ENCODE results near the gene PLEKHG2.

DNA sequence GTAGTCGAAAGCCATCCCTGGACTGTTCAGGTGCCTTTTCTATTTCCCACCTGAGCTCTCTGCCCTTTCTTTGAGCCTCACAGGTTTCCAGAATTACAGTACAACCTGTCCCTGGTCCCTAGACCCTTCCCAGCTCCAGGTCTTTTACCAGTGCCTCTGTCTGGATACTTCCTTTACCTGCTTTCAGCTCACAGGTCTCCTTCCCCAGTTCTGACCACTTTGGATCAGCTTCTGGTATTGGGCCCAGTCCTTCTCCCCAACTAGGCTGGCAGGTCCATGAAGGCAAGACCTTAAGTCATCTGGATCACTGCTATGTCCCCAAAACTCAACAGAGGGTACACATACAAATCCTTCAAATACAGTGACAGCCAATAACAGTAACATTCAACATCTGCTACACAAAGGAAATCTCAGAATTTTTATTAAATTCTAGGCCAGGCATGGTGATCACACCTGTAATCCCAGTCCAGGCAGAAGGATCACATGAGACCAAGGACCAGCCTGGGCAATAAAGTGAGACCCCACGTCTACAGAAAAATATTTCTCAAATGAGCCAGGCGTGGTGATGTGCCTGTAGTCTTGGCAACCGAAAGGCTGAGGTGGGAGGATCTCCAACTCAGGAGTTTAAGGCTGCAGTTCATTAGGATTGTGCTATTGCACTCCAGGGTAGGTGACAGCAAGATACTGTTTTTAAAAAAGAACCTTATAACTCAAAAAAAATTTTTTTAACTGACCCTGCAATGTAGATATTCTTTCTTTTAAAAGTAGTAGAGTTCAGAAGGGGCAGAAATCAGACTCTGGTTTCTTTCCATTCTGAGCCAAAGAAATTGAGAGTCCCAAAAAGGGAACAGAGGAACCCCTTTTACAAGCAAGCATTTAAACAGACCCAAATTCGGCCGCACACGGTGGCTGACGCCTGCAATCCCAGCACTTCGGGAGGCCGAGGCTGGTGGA is 21.9 kb downstream of the PLEKHG2 start:
- TF ChIP-seq EP300 (IDR thresholded peaks at IDR 0.05; ENCODE audit: low read length), result no peak
- no peak for TF ChIP-seq KAT7 (CRISPR knock-in tag; IDR thresholded peaks at IDR 0.05; ENCODE audit: borderline replicate concordance)
- no peak for TF ChIP-seq ZNF124 (CRISPR knock-in tag; IDR thresholded peaks at IDR 0.05)
- TF ChIP-seq, protein P1, sequence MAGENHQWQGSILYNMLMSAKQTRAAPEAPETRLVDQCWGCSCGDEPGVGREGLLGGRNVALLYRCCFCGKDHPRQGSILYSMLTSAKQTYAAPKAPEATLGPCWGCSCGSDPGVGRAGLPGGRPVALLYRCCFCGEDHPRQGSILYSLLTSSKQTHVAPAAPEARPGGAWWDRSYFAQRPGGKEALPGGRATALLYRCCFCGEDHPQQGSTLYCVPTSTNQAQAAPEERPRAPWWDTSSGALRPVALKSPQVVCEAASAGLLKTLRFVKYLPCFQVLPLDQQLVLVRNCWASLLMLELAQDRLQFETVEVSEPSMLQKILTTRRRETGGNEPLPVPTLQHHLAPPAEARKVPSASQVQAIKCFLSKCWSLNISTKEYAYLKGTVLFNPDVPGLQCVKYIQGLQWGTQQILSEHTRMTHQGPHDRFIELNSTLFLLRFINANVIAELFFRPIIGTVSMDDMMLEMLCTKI (IDR thresholded peaks at IDR 0.05; ENCODE audit: partially characterized antibody), result no peak
- no peak for TF ChIP-seq JUN (IDR thresholded peaks at IDR 0.05; ENCODE audit: borderline replicate concordance, low read depth, low read length)
- no peak for TF ChIP-seq JUN (CRISPR knock-in tag; IDR thresholded peaks at IDR 0.05; ENCODE audit: borderline replicate concordance)
- TF ChIP-seq ZZZ3 (IDR thresholded peaks at IDR 0.05), result no peak
- no peak for TF ChIP-seq DPF2 (IDR thresholded peaks at IDR 0.05)
- no peak for TF ChIP-seq CHD4 (IDR thresholded peaks at IDR 0.05; ENCODE audit: insufficient read depth, insufficient replicate concordance, low read depth, low read length, poor library complexity, severe bottlenecking)
- no peak for TF ChIP-seq RAD21 (CRISPR knock-in tag; conservative IDR thresholded peaks at IDR 0.05 in 1 of 2, IDR thresholded peaks at IDR 0.05 in 1 of 2)
- TF ChIP-seq TBP (optimal IDR thresholded peaks at IDR 0.05; ENCODE audit: low read depth, low read length), result no peak
- TF ChIP-seq ARNT (IDR thresholded peaks at IDR 0.05), result no peak
- no peak for TF ChIP-seq KLF10 (CRISPR knock-in tag; IDR thresholded peaks at IDR 0.05)
- TF ChIP-seq, protein P2, sequence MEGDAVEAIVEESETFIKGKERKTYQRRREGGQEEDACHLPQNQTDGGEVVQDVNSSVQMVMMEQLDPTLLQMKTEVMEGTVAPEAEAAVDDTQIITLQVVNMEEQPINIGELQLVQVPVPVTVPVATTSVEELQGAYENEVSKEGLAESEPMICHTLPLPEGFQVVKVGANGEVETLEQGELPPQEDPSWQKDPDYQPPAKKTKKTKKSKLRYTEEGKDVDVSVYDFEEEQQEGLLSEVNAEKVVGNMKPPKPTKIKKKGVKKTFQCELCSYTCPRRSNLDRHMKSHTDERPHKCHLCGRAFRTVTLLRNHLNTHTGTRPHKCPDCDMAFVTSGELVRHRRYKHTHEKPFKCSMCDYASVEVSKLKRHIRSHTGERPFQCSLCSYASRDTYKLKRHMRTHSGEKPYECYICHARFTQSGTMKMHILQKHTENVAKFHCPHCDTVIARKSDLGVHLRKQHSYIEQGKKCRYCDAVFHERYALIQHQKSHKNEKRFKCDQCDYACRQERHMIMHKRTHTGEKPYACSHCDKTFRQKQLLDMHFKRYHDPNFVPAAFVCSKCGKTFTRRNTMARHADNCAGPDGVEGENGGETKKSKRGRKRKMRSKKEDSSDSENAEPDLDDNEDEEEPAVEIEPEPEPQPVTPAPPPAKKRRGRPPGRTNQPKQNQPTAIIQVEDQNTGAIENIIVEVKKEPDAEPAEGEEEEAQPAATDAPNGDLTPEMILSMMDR (IDR thresholded peaks at IDR 0.05 in 2 of 3, conservative IDR thresholded peaks at IDR 0.05 in 1 of 3; ENCODE audit: insufficient read depth in 2 of 3, low read depth in 1 of 3, low read length in 3 of 3), result no peak
